Left hindlimb (tissue), 1 donor: ENCODE results near the gene ACOT6.
"Not testable (repeated sequence)": the region's sequence is repeated elsewhere in the genome, so short reads cannot be mapped to it uniquely, and the experiment has no call there.

Experiments
- DNase-seq: peaks from one replicate; pipeline ENCODE4 v3.0.0-alpha.2; 2018

Gene ACOT6

DNA sequence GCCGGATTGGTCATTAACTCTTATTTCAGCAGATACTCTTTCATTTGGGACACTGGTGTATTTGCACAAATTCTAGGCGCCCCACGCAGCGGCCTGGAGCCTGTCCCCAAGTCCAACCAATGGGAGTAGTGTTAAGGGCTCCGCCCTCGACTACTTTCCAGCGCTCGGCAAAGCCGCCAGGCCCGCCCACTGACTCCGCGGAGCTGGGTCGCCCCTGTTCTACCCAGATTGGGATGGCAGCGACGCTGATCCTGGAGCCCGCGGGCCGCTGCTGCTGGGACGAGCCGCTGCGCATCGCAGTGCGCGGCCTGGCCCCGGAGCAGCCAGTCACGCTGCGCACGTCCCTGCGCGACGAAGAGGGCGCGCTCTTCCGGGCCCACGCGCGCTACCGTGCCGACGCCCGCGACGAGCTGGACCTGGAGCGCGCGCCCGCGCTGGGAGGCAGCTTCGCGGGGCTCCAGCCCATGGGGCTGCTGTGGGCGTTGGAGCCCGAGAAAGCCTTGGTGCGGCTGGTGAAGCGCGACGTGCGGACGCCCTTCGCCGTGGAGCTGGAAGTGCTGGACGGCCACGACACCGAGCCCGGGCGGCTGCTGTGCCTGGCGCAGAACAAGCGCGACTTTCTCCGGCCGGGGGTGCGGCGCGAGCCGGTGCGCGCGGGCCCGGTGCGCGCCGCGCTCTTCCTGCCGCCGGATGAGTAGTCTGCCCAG, at the start of gene ACOT6:
ACOT6 (plus strand) TSS at position 179 of the 707 bp plus-strand sequence; CDS start at position 234, 55 bp downstream.
- peak; percentile 82 for DNase-seq

DNA sequence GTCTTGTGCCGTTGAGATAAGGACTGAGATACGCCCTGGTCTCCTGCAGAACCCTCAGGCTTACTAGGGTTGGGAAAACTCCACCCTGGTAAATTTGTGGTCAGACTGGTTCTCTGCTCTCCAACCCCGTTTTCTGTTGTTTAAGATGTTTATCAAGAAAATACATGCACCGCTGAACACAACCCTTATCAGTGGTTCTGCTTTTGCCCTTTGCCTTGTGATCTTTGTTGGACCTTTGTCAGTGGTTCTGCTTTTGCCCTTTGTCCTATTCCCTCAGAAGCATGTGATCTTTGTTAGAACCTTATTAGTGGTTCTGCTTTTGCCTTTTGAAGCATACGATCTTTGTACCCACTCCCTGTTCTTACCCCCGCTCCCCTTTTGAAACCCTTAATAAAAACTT, 49.6 kb upstream of the ACOT6 start:
- DNase-seq, result not testable (repeated sequence)

GRCh38 chr14:73566431-73566830, 45.9 kb upstream of the ACOT6 start:
- DNase-seq, result not testable (repeated sequence)

DNA sequence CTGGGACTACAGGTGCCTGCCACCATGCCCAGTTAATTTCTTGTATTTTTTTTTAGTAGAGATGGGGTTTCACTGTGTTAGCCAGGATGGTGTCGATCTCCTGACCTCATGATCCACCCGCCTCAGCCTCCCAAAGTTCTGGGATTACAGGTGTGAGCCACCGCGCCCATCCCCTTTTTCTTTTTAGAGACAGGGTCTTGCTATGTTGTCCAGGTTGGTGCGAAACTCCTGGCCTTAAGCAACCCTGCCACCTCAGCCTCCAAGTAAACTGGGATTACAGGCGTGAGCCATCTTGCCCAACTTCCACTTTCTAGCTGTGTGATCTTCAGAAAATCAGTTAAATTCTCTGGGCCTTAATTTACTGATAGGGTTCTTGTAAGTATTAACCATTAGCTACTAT, 45.4 kb upstream of the ACOT6 start:
- DNase-seq, result not testable (repeated sequence)

DNA sequence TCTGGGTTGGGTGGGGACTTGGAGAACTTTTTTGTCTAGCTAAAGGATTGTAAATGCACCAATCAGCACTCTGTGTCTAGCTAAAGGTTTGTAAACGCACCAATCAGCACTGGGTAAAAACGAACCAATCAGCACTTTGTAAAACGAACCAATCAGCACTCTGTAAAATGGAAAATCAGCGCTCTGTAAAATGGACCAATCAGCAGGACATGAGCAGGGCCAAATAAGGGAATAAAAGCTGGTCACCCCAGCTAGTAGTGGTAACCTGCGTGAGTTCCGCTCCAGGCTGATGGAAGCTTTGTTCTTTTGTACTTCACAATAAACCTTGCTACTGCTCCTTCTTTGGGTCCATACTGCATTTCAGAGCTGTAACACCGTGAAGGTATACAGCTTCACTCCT, 45.0 kb upstream of the ACOT6 start:
- no peak for DNase-seq

DNA sequence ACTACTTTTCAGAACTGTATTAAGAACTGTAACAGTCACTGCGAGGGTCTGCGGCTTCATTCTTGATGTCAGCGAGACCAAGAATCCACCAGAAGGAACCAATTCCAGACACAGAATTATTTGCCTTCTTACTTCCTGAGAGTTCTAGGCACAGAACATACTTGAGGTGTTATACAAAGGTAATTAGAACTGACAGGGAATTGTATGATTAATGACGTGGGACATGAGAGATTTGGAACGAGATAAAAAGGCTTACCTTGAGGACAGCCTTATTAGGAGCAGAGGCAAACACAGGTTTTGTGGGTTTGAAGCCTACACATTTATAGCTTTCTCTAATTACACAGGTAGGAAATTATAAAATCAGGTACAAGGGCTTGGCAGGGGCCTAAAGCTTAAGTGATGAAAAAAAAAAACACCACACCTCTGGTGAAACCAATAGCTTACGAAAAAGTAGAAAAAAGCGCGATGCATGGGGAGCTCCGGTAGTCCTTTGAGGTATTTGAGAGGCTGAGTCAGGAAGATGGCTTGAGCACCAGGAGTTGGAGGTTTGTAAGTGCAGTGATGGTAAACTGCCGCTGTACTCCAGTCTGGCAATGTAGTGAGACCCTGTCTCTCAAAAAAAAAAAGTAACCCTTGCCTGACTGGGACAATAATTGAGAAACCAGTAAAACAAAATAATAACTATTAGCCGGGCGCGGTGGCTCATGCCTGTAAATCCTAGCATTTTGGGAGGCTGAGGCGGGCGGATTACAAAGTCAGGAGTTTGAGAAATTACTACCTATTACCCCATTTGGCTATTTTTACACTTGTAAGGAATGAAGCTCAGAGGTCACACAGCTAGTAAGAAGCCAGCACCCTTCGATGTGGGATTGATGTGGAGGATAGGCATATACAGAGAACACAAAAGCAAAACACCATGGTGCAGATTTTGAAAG, 44.1 kb upstream of the ACOT6 start:
- no peak for DNase-seq

- DNase-seq, result not testable (repeated sequence)
Observed at GRCh38 chr14:73568886-73569184, 43.5 kb upstream of the ACOT6 start.

GRCh38 chr14:73569185-73569958, 42.9 kb upstream of the ACOT6 start, which contains the start of gene ACOT2:
Gene ACOT2, plus strand, starts transcription at chr14:73569213. Its CDS starts 28 bp downstream, at chr14:73569241.
- peak; percentile 89 for DNase-seq

GRCh38 chr14:73570913-73571312, 41.4 kb upstream of the ACOT6 start:
- peak; percentile 54 for DNase-seq

DNA sequence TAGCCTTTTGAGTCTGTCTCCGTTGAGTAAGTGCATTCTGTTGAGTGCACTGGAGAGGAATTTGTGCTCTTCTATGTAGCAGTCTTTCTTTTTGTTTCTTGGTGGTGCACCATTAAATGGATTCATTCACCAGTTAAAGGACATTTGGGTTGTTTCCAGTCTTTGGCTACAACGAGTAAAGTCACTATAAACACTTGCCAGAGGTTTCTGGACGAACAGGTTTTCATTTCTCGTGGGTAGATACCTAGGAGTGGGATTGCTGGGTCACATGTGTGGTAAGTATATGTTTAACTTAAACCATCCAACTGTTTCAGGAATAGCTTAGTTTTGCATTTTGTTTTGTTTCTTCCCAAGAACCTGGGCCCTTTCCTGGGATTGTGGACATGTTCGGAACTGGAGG, 39.3 kb upstream of the ACOT6 start:
- not testable (repeated sequence) for DNase-seq

- not testable (repeated sequence) for DNase-seq
Observed at GRCh38 chr14:73573740-73574139, 38.6 kb upstream of the ACOT6 start.

DNA sequence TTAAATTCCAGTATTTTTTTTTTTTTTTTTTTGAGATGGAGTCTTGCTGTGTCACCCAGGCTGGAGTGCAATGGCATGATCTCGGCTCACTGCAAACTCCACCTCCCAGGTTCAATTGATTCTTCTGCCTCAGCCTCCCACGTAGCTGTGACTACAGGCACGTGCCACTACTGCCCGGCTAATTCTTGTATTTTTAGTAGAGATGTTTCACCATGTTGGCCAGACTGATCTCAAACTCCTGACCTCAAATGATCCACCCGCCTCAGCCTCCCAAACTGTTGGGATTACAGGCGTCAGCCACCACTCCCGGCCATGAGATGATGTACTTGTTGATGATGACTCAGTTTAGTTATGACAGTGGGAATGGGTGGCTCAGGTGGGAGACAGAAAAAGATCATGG, 38.1 kb upstream of the ACOT6 start:
- DNase-seq, result not testable (repeated sequence)

DNA sequence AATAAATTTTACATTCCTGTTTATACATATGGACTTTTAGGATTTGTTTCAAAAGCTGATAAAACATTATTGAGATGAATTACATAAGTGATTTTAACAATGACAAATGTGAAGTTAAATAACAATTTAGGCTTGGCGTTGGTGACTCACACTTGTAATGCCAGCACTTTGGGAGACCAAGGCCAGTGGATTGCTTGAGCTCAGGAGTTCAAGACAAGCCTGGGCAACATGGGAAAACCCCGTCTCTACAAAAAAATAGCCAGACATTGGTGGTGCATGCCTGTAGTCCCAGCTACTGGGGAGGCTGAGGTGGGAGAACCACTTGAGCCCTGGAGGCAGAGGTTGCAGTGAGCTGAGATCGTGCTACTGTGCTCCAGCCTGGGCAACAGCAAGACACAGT, 35.9 kb upstream of the ACOT6 start:
- DNase-seq, result no peak

DNA sequence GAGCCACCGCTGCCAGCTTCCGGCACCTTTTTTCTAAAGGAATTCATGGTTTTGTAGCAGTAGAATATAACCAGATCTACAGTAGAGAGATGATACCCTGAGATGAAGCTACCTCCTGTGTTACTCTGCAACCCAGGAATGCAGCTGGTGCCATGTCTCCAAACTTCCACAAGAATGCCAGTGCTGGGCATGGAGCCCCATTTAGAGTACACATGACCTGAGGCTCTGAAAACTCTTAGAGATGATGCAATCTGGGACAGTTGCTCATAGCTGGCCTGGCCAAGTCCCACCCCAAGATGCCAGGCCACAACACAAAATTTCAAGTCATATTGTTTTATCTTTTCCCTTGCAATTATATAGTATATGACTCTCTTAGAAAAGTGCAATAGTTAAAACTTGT, 35.1 kb upstream of the ACOT6 start:
- DNase-seq, result not testable (repeated sequence)

DNA sequence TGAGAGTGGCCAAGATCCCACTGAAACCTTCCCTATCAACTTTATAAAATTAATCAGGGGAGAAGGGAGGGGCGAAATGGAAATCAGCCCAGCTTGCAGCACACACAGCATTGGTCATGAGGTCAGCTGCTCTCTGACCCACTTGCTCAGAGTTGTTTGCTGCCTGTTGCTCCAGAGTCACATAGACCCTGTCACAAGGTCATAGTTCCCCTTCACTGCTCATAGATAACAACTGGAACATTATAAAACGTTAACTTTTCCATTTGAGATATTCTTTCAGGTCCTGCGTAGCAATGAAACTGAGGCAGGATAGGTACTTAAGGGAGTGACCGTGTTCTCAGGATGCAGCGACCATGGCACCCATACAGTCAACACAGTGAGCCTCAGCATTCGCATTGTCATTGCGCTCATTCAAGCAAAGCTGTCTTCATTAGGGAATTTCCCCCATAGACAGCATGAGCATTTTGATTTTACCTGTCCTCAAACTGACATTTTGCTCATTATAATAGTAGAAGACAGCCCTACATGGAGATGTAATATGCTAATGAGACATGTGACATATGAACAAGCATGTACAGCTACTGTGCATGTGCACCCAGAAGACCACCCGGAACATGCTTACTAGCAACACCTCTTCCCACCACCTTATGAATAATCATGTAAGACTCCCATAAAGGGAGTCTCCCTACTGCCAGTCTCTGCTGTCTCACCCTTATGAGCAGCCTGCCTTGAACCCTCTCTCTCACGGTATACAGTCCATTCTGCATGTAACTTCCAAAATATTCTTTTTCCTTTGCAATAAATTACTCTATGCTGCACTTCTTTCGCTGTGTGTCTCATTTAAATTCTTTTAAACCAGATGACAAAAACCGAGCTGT, 30.0 kb upstream of the ACOT6 start:
- DNase-seq, result not testable (repeated sequence)

DNA sequence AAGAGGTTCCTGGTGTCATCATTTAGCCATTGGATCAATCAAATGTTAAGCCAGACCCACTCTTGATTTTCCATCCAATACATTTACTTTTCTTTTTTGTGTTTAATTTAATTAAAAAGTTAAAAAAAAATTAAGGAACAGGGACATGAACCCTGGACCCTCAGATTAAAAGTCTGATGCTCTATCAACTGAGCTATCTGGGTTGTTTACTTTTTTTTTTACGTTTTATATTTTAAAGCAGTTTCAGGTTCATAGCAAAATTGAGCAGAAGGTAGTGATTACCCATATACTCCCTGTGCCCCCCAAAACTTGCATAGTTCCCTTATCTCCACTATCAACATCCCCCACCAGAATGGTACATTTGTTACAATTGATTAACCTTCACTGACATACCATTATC, 23.6 kb upstream of the ACOT6 start:
- no peak for DNase-seq

GRCh38 chr14:73589116-73589515, 23.2 kb upstream of the ACOT6 start:
- no peak for DNase-seq

- not testable (repeated sequence) for DNase-seq
Observed at GRCh38 chr14:73590673-73591004, 21.7 kb upstream of the ACOT6 start.

GRCh38 chr14:73591690-73592449, 20.4 kb upstream of the ACOT6 start, which contains the start of gene ACOT4:
Gene ACOT4, plus strand, starts transcription at chr14:73591873. Its CDS starts 87 bp downstream, at chr14:73591960.
- DNase-seq, result peak; percentile 60

DNA sequence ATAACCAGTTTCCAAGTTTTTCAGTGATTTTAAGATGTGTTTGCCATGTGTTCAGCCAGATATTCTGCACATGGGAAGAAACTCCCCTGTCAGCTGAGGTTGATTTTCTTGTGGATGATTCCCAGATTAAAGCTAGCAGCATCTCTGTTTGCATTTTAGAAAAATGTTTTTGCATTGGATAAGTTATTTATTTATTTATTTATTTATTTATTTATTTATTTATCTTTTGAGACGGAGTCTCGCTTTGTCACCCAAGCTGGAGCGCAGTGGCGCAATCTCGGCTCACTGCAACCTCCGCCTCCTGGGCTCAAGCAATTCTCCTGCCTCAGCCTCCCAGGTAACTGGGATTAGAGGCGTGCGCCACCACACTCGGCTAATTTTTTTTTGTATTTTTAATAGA, 17.8 kb upstream of the ACOT6 start:
- DNase-seq, result no peak

DNA sequence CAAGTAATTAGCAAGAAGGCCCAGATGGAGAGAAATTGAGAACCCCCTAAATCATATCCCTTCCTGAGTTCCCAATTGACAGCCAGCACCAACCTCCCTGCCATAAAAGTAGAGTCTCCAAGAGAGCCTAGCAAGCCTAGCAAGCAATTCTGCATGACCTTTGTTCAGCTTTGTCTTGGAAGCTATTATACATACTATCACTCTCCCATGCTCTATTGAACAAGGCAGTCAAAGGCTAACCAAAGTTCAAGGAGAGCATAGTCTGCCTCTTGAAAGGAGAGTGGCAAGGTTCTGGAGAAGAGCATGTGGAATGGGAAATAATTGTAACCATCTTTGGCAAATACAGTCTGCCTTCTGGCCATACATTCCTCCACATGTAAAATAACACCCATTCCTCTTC, 12.8 kb upstream of the ACOT6 start:
- DNase-seq, result no peak
